GM12878 (cell line): ENCODE data around the gene MAST3. TPM values are rescaled to one million over a fixed set of nuclear protein-coding genes. Genes with fewer than 3 reads are reported as not detected.

Source experiments
- ATAC-seq: fragments of 200-7000 bp; cut with Tn5 transposase; 3 replicates; pipeline ENCODE4 v1.9.1; 2020; ENCODE audit warnings: mild to moderate bottlenecking, moderate library complexity
- BruUV-seq: library from RNA; stranded (reverse); fragments of 400-500 nt; replicated peaks from 2 replicates; lab custom pipeline; 2021; lab: Mats Ljungman, UMichigan
- CTCF ChIA-PET: fragments of 300-600 bp; sonication (Branson Sonifier 250); formaldehyde crosslinking; extraction: SDS; loops from one replicate; lab custom pipeline; 2021; ENCODE audit warnings: inconsistent platforms; lab: Yijun Ruan, JAX
- POLR2A ChIA-PET: fragments of 350-600 bp; formaldehyde crosslinking; extraction: SDS; loops from one replicate; lab custom pipeline; 2021; ENCODE audit warnings: inconsistent platforms; lab: Charles Lee
- RAD21 ChIA-PET: fragments of 300-600 bp; sonication (Branson Sonifier 250); formaldehyde crosslinking; loops from one replicate; lab custom pipeline; 2023; ENCODE audit warnings: antibody characterized with exemption; ENCODE audit not compliant: unreplicated experiment; lab: Charles Lee
- SMC1A ChIA-PET: fragments of 300-600 bp; sonication (Branson Sonifier 250); formaldehyde crosslinking; loops from one replicate; lab custom pipeline; 2023; ENCODE audit not compliant: unreplicated experiment, uncharacterized antibody; lab: Charles Lee
- DNase-seq: peaks from one replicate; pipeline ENCODE4 v3.0.0-alpha.2; 2011; ENCODE audit warnings: low read depth, low spot score
- FAIRE-seq: peaks from 3 replicates; lab custom pipeline; 2011; peaks lifted over from hg19 to GRCh38; lab: Jason Lieb, UNC
- H2AFZ ChIP-seq: 2 replicates; pipeline ENCODE4 v1.6.0; 2011; ENCODE audit warnings: low read depth, low read length, control low read depth; ENCODE audit not compliant: control insufficient read depth
- H3K27ac ChIP-seq: 2 replicates; pipeline ENCODE4 v1.5.1; 2011; ENCODE audit warnings: control low read depth; ENCODE audit not compliant: control insufficient read depth, insufficient read depth
- H3K27me3 ChIP-seq, 2 experiments: replicated peaks in 1 of 2; 2 replicates each; pipeline versions ENCODE4 v1.6.0 to v1.6.1; 2011; ENCODE audit warnings: low read length in 1 of 2; ENCODE audit not compliant: control insufficient read depth in 2 of 2, insufficient read depth in 2 of 2
- H3K36me3 ChIP-seq, 2 experiments: 2 replicates each; pipeline ENCODE4 v1.5.1; 2011; ENCODE audit warnings: low read length in 1 of 2; ENCODE audit not compliant: control insufficient read depth in 2 of 2, insufficient read depth in 2 of 2
- H3K4me1 ChIP-seq: 2 replicates; pipeline ENCODE4 v1.6.1; 2011; ENCODE audit warnings: mild to moderate bottlenecking, low read length, moderate library complexity, mixed read lengths; ENCODE audit not compliant: control insufficient read depth, insufficient read depth
- H3K4me2 ChIP-seq: 2 replicates; pipeline ENCODE4 v1.6.0; 2011; ENCODE audit warnings: control low read depth; ENCODE audit not compliant: control insufficient read depth, insufficient read depth
- H3K4me3 ChIP-seq: fragments of 200-600 bp; sonication (generic); 2 replicates; pipeline ENCODE4 v1.5.1; 2016
- H3K79me2 ChIP-seq: 2 replicates; pipeline ENCODE4 v1.6.0; 2011; ENCODE audit warnings: low read length; ENCODE audit not compliant: control insufficient read depth, insufficient read depth
- H3K9ac ChIP-seq: 2 replicates; pipeline ENCODE4 v1.8.0; 2011; ENCODE audit warnings: low read length, control low read depth, mixed read lengths; ENCODE audit not compliant: control insufficient read depth, insufficient read depth
- H3K9me3 ChIP-seq: replicated peaks from 3 replicates; pipeline ENCODE4 v1.5.1; 2011; ENCODE audit warnings: mild to moderate bottlenecking, low read length; ENCODE audit not compliant: control insufficient read depth, insufficient read depth
- H4K20me1 ChIP-seq: 2 replicates; pipeline ENCODE4 v1.6.0; 2011; ENCODE audit not compliant: control insufficient read depth, insufficient read depth
- ATF2 ChIP-seq: IDR thresholded peaks from 2 replicates; pipeline ENCODE4 v1.6.1; 2012; ENCODE audit warnings: low read length, inconsistent platforms
- BCLAF1 ChIP-seq: fragments of 450-650 bp; IDR thresholded peaks from 2 replicates; pipeline ENCODE4 v1.6.1; 2017; ENCODE audit warnings: antibody characterized with exemption, mild to moderate bottlenecking, moderate library complexity
- HCFC1 ChIP-seq: fragments of 150-350 bp; IDR thresholded peaks from 2 replicates; pipeline ENCODE4 v1.6.1; 2014; ENCODE audit warnings: low read length
- MTA3 ChIP-seq: IDR thresholded peaks from 2 replicates; pipeline ENCODE4 v1.6.1; 2012; ENCODE audit warnings: low read length, inconsistent platforms, borderline replicate concordance
- MXI1 ChIP-seq: fragments of 150-350 bp; IDR thresholded peaks from 2 replicates; pipeline ENCODE4 v1.6.1; 2011; ENCODE audit warnings: low read depth, mild to moderate bottlenecking, inconsistent platforms, low read length, improper control_type of control experiment
- MYC ChIP-seq: IDR thresholded peaks from 2 replicates; pipeline ENCODE4 v1.6.1; 2011; ENCODE audit warnings: mild to moderate bottlenecking, low read length, moderate library complexity, inconsistent platforms; ENCODE audit not compliant: insufficient read depth, insufficient replicate concordance, insufficient read length, severe bottlenecking
- REST ChIP-seq: IDR thresholded peaks from 2 replicates; pipeline ENCODE4 v1.6.1; 2012; ENCODE audit warnings: mild to moderate bottlenecking, low read depth, low read length
- TCF12 ChIP-seq: IDR thresholded peaks from 2 replicates; pipeline ENCODE4 v1.6.1; 2011; ENCODE audit warnings: low read depth, mild to moderate bottlenecking, low read length
- ZNF217 ChIP-seq: fragments of 450-650 bp; IDR thresholded peaks from 2 replicates; pipeline ENCODE4 v1.6.1; 2017; ENCODE audit warnings: antibody characterized with exemption, mild to moderate bottlenecking
- WGBS: methylation state at CpG from one replicate; pipeline ENCODE4 v1.1.6; 2016; ENCODE audit warnings: low lambda C conversion rate; ENCODE audit not compliant: insufficient replicate concordance, insufficient coverage; ENCODE audit errors: missing lambda C conversion rate; 5-methylcytosine and 5-hydroxymethylcytosine counted together
- in situ Hi-C: fragments of 300-500 bp; cut with MboI; formaldehyde crosslinking; loops from 9 replicates; pipeline ENCODE4 v1.14.3; 2018; ENCODE audit warnings: mixed read lengths
- intact Hi-C: fragments of 100-400 bp; cut with micrococcal nuclease; formaldehyde crosslinking; loops from one replicate; pipeline ENCODE4 v1.14.2; 2022; ENCODE audit not compliant: unreplicated experiment
- polyA plus RNA-seq, 11 experiments: library from polyadenylated mRNA; depleted of rRNA in 4 of 11; unstranded in 6 of 11; stranded (reverse) in 5 of 11; fragments of >200 nt; fragmentation: Nextera tagmentation in 4 of 11; fragmentation: Illumina TruSeq in 1 of 11; extraction: Ambion mirVana in 4 of 11; extraction: Trizol in 1 of 11; gene quantifications; 1 replicate in 1 of 11; 2 replicates in 10 of 11; pipeline versions ENCODE4 v1.2.1 to v1.2.3, GENCODE V29; 2011 to 2016; ENCODE audit warnings: inconsistent platforms in 2 of 11, missing spikeins in 2 of 11, low read depth in 1 of 11
- total RNA-seq, 4 experiments: library from RNA; depleted of rRNA in 3 of 4; stranded (reverse); fragments of >200 nt in 3 of 4; fragmentation: Illumina TruSeq in 1 of 4; extraction: Trizol in 1 of 4; gene quantifications; 2 replicates each; pipeline versions ENCODE4 v1.2.1 to v1.2.3, GENCODE V29; 2013 to 2021
- TF ChIP-seq, protein P1 (sequence below): IDR thresholded peaks from 2 replicates; pipeline ENCODE4 v1.6.1; 2012; ENCODE audit warnings: low read depth, low read length, improper control_type of control experiment
- TF ChIP-seq, protein P2 (sequence below): fragments of 450-650 bp; IDR thresholded peaks from 2 replicates; pipeline ENCODE4 v1.6.1; 2018; ENCODE audit warnings: borderline replicate concordance, mild to moderate bottlenecking; ENCODE audit not compliant: partially characterized antibody

MAST3 gene
- total and polyA plus RNA-seq, 10 of the 15 experiments (the other 5 are each of a cell fraction or from before 2014, with no cell fraction given), result 3.0 to 22.2 (median 7.5) TPM

- WGBS, result 72% methylated on average over 9 of the region's 9 CpGs
- no peaks in the 10 kb centered on the region; a peak in 1 of 4 replicates for H3K27me3 ChIP-seq
- ATAC-seq (no peak), FAIRE-seq (no peak), DNase-seq (no peak)
- no peak overlapping the region for H2AFZ ChIP-seq
- no peaks in the 10 kb centered on the region for H3K36me3 ChIP-seq
- POLR2A ChIA-PET, result interaction anchor here (0.7 kb wide), 1 partner anchor 8 kb away, joined by 5 read pairs; no protein-coding TSS in a partner anchor
- H4K20me1 ChIP-seq, result no peaks in the 10 kb centered on the region
- H3K27ac ChIP-seq, result no peak overlapping the region
- intact Hi-C loops, result no loop called here
- BruUV-seq, result no TSS peak
- RAD21 ChIA-PET, result no interaction called here
- H3K4me2 ChIP-seq, result no peak overlapping the region
- CTCF ChIA-PET, result interaction anchor here (1.0 kb wide), 1 partner anchor 9 kb away, joined by 3 read pairs; no protein-coding TSS in a partner anchor
- H3K9me3 ChIP-seq, result no peaks in the 10 kb centered on the region
- no peak overlapping the region for H3K9ac ChIP-seq
- SMC1A ChIA-PET, result no interaction called here
- peaks cover 2% of the 10 kb centered on the region; the same call in 1 of the 2 replicates for H3K4me1 ChIP-seq
- H3K4me3 ChIP-seq, result no peak overlapping the region
- no peaks in the 10 kb centered on the region for H3K79me2 ChIP-seq
- in situ Hi-C loops, result no loop called here
- no peak for TF ChIP-seq MTA3
- TF ChIP-seq, protein P1, sequence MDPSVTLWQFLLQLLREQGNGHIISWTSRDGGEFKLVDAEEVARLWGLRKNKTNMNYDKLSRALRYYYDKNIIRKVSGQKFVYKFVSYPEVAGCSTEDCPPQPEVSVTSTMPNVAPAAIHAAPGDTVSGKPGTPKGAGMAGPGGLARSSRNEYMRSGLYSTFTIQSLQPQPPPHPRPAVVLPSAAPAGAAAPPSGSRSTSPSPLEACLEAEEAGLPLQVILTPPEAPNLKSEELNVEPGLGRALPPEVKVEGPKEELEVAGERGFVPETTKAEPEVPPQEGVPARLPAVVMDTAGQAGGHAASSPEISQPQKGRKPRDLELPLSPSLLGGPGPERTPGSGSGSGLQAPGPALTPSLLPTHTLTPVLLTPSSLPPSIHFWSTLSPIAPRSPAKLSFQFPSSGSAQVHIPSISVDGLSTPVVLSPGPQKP, result no peak
- no peak for TF ChIP-seq HCFC1
- no peak for TF ChIP-seq ZNF217
- no peak for TF ChIP-seq BCLAF1
- TF ChIP-seq, protein P2, sequence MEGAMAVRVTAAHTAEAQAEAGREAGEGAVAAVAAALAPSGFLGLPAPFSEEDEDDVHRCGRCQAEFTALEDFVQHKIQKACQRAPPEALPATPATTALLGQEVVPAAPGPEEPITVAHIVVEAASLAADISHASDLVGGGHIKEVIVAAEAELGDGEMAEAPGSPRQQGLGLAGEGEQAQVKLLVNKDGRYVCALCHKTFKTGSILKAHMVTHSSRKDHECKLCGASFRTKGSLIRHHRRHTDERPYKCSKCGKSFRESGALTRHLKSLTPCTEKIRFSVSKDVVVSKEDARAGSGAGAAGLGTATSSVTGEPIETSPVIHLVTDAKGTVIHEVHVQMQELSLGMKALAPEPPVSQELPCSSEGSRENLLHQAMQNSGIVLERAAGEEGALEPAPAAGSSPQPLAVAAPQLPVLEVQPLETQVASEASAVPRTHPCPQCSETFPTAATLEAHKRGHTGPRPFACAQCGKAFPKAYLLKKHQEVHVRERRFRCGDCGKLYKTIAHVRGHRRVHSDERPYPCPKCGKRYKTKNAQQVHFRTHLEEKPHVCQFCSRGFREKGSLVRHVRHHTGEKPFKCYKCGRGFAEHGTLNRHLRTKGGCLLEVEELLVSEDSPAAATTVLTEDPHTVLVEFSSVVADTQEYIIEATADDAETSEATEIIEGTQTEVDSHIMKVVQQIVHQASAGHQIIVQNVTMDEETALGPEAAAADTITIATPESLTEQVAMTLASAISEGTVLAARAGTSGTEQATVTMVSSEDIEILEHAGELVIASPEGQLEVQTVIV, result no peak
- no peak for TF ChIP-seq ATF2
- no peak for TF ChIP-seq MYC
- TF ChIP-seq REST, result no peak
- TF ChIP-seq TCF12, result no peak
- no peak for TF ChIP-seq MXI1
These were observed 43.9 kb upstream of the MAST3 start for GRCh38 chr19:18053576-18054219.
